ENCODE measurements around the gene IWS1. TPM values are rescaled to one million over a fixed set of nuclear protein-coding genes. Genes with fewer than 3 reads are reported as not detected.

Gene IWS1
- total RNA-seq, 1 donor from 2014 or later, result 47.9 TPM

- Mint-ChIP-seq H3K27me3 (ENCODE audit: low read depth) (no peaks in the 10 kb centered on the region), H3K4me3 (no peak overlapping the region), H3K9me3 (no peaks in the 10 kb centered on the region), H3K36me3 (peaks cover 1% of the 10 kb centered on the region), H3K27ac (no peak overlapping the region), H3K4me1 (no peaks in the 10 kb centered on the region)
- TF ChIP-seq CTCF (IDR thresholded peaks at IDR 0.05; ENCODE audit: unreplicated experiment), result no peak
- DNase-seq (ENCODE audit: low spot score in 2 of 2, unreplicated experiment in 2 of 2), result no peak
Observed at GRCh38 chr2:127451981-127452380, 74.3 kb downstream of the IWS1 start.

GRCh38 chr2:127449898-127450297 lies 76.4 kb downstream of the IWS1 start:
- no peak for TF ChIP-seq CTCF (IDR thresholded peaks at IDR 0.05; ENCODE audit: unreplicated experiment)
- no peak overlapping the region for H3K4me3 Mint-ChIP-seq
- H3K36me3 Mint-ChIP-seq, result peaks cover 3% of the 10 kb centered on the region
- no peak overlapping the region for H3K27ac Mint-ChIP-seq
- no peak for DNase-seq (ENCODE audit: low spot score in 2 of 2, unreplicated experiment in 2 of 2)
- H3K9me3 Mint-ChIP-seq, result peaks cover 4% of the 10 kb centered on the region
- no peaks in the 10 kb centered on the region for H3K4me1 Mint-ChIP-seq
- H3K27me3 Mint-ChIP-seq (ENCODE audit: low read depth), result peaks cover 1% of the 10 kb centered on the region

- H3K27ac Mint-ChIP-seq, result no peak overlapping the region
- H3K4me1 Mint-ChIP-seq, result no peaks in the 10 kb centered on the region
- H3K9me3 Mint-ChIP-seq, result peaks cover 7% of the 10 kb centered on the region
- H3K27me3 Mint-ChIP-seq (ENCODE audit: low read depth), result peaks cover 1% of the 10 kb centered on the region
- peaks cover 4% of the 10 kb centered on the region for H3K36me3 Mint-ChIP-seq
- no peak for TF ChIP-seq CTCF (IDR thresholded peaks at IDR 0.05; ENCODE audit: unreplicated experiment)
- H3K4me3 Mint-ChIP-seq, result no peak overlapping the region
- DNase-seq (ENCODE audit: low spot score in 2 of 2, unreplicated experiment in 2 of 2), result no peak
Observed at GRCh38 chr2:127449414-127449813, 76.9 kb downstream of the IWS1 start.

- no peaks in the 10 kb centered on the region for H3K4me1 Mint-ChIP-seq
- H3K27me3 Mint-ChIP-seq (ENCODE audit: low read depth), result peaks cover 1% of the 10 kb centered on the region
- peaks cover 10% of the 10 kb centered on the region for H3K9me3 Mint-ChIP-seq
- DNase-seq (ENCODE audit: low spot score in 2 of 2, unreplicated experiment in 2 of 2), result no peak
- no peak overlapping the region for H3K4me3 Mint-ChIP-seq
- TF ChIP-seq CTCF (IDR thresholded peaks at IDR 0.05; ENCODE audit: unreplicated experiment), result no peak
- H3K27ac Mint-ChIP-seq, result no peak overlapping the region
- H3K36me3 Mint-ChIP-seq, result peaks cover 4% of the 10 kb centered on the region
Observed at GRCh38 chr2:127448526-127448925, 77.8 kb downstream of the IWS1 start.

GRCh38 chr2:127439343-127439742 lies 86.9 kb downstream of the IWS1 start:
- Mint-ChIP-seq H3K36me3 (peaks cover 4% of the 10 kb centered on the region), H3K9me3 (peaks cover 19% of the 10 kb centered on the region), H3K27me3 (ENCODE audit: low read depth) (no peaks in the 10 kb centered on the region), H3K4me3 (no peak overlapping the region), H3K4me1 (no peaks in the 10 kb centered on the region), H3K27ac (no peak overlapping the region)
- no peak for DNase-seq (ENCODE audit: low spot score in 2 of 2, unreplicated experiment in 2 of 2)
- no peak for TF ChIP-seq CTCF (IDR thresholded peaks at IDR 0.05; ENCODE audit: unreplicated experiment)
